ENCODE results near the gene TRIM25. TPM values are rescaled to one million over a fixed set of nuclear protein-coding genes. Genes with fewer than 3 reads are reported as not detected.

TRIM25 gene
- total RNA-seq, 1 experiment from 2014 or later: 49.0 TPM

DNA sequence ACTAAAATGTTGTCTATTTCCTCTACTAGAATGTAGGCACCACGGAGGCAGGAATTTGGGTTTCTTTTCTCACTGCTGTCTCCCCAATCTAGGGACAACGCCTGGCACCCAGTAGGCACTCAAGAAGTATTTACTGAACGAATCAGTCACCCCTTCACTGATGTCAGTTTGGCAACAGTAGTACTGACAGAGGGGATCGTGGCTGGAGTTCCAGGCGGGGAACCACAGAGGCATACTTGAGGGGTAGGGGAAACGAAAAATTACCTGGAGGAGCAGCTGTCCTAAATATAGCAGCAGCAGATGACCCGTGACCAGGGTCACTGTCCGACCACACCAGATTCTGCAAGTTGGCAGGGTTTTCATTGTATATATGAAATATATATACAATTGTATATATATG is 33.3 kb downstream of the TRIM25 start:
- no peaks in the 10 kb centered on the region for H3K27me3 ChIP-seq (ENCODE audit: low read length)
- H3K27ac ChIP-seq (ENCODE audit: low read length): no peak overlapping the region
- H3K79me2 ChIP-seq (ENCODE audit: low read length): no peaks in the 10 kb centered on the region
- H3K36me3 ChIP-seq (ENCODE audit: insufficient read depth, low read length): no peaks in the 10 kb centered on the region
- no peak overlapping the region for H3K9ac ChIP-seq (ENCODE audit: low read length)
- H3K4me3 ChIP-seq (ENCODE audit: low read length): no peak overlapping the region
- H3K9me2 ChIP-seq (replicated peaks; ENCODE audit: insufficient read depth, low read length): no peaks in the 10 kb centered on the region
- no peak overlapping the region for H2AFZ ChIP-seq (ENCODE audit: low read length)
- no peaks in the 10 kb centered on the region for H3K9me3 ChIP-seq (ENCODE audit: low read length)
- H3K4me1 ChIP-seq (ENCODE audit: low read length): peaks cover 7% of the 10 kb centered on the region
- 0 out of 2 replicates have a peak, but pooled peaks cover 3% of the 10 kb centered on the region for H4K20me1 ChIP-seq (ENCODE audit: insufficient read depth, low read depth, low read length)
- H3K4me2 ChIP-seq (ENCODE audit: low read depth, low read length, poor library complexity, severe bottlenecking): no peak overlapping the region
- no peak for DNase-seq

DNA sequence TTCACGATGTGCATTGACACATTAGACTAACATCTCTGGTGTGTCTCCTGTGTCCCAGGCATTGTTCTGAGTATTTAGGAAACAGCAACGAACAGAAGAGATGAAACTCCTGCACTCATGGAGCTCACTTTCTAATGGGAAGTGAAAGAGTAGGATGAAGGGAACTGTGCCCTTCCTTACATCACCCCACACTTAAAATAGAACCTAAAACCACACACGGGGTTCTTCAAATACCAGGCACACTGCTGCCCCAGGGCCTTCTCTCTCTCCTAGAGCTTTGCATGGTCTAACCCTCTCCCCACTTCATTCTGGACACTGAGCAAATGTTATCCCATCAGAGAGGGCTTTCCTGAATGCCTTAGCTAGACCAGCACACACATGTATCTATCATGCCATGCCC is 33.7 kb downstream of the TRIM25 start:
- Histone ChIP-seq H3K4me1 (ENCODE audit: low read length) (peaks cover 7% of the 10 kb centered on the region), H3K4me2 (ENCODE audit: low read depth, low read length, poor library complexity, severe bottlenecking) (no peak overlapping the region), H3K27me3 (ENCODE audit: low read length) (no peaks in the 10 kb centered on the region), H3K9me2 (replicated peaks; ENCODE audit: insufficient read depth, low read length) (no peaks in the 10 kb centered on the region), H3K79me2 (ENCODE audit: low read length) (no peaks in the 10 kb centered on the region), H4K20me1 (ENCODE audit: insufficient read depth, low read depth, low read length) (0 out of 2 replicates have a peak, but pooled peaks cover 3% of the 10 kb centered on the region), H3K27ac (ENCODE audit: low read length) (no peak overlapping the region), H3K4me3 (ENCODE audit: low read length) (no peak overlapping the region), H3K36me3 (ENCODE audit: insufficient read depth, low read length) (no peaks in the 10 kb centered on the region), H3K9ac (ENCODE audit: low read length) (no peak overlapping the region), H3K9me3 (ENCODE audit: low read length) (no peaks in the 10 kb centered on the region), H2AFZ (ENCODE audit: low read length) (no peak overlapping the region)
- DNase-seq: no peak

DNA sequence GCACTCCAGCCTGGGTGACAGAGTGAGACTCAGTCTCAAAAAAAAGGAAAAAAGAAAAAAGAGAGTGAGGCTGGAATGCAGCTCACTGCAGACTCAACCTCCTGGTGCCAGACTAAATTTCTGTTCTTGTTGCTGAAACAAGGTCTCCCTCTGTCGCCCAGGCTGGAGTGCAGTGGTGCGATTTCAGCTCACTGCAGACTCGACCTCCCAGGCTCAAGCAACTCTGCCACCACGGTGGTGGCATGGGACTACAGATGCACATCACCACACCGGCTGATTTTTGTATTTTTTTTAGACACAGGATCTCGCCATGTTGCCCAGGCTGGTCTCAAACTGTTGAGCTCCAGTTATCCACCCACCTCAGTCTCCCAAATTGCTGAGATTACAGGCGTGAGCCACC is 34.6 kb downstream of the TRIM25 start:
- no peaks in the 10 kb centered on the region for H3K36me3 ChIP-seq (ENCODE audit: insufficient read depth, low read length)
- 0 out of 2 replicates have a peak, but pooled peaks cover 3% of the 10 kb centered on the region for H4K20me1 ChIP-seq (ENCODE audit: insufficient read depth, low read depth, low read length)
- no peaks in the 10 kb centered on the region for H3K9me3 ChIP-seq (ENCODE audit: low read length)
- no peaks in the 10 kb centered on the region for H3K9me2 ChIP-seq (replicated peaks; ENCODE audit: insufficient read depth, low read length)
- no peaks in the 10 kb centered on the region for H3K27me3 ChIP-seq (ENCODE audit: low read length)
- H3K9ac ChIP-seq (ENCODE audit: low read length): no peak overlapping the region
- H2AFZ ChIP-seq (ENCODE audit: low read length): no peak overlapping the region
- peak; percentile 56 for DNase-seq
- H3K27ac ChIP-seq (ENCODE audit: low read length): no peak overlapping the region
- H3K4me3 ChIP-seq (ENCODE audit: low read length): no peak overlapping the region
- no peak overlapping the region for H3K4me2 ChIP-seq (ENCODE audit: low read depth, low read length, poor library complexity, severe bottlenecking)
- H3K4me1 ChIP-seq (ENCODE audit: low read length): peaks cover 7% of the 10 kb centered on the region
- H3K79me2 ChIP-seq (ENCODE audit: low read length): no peaks in the 10 kb centered on the region

DNA sequence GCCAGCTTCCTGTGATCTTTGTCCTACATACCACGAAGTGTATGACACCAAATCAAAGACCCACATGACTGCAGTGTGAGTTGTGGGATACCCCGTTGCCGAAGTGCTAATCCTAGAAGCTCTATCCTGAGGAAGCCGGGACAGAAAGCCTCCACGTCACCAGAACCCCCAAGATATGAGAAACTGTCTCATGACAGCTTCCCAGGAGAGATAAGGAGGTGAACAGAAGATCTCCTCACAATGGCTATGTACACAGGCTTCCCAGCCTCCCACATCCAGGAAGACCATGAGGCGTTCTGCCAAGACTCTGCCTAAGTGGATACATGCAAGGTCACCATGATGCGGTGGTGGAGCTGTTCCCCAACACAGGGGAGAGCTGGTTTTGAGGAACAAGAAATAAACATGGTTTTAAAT is 37.1 kb downstream of the TRIM25 start:
- Histone ChIP-seq H3K9me2 (replicated peaks; ENCODE audit: insufficient read depth, low read length) (no peaks in the 10 kb centered on the region), H3K79me2 (ENCODE audit: low read length) (no peaks in the 10 kb centered on the region), H3K9me3 (ENCODE audit: low read length) (no peaks in the 10 kb centered on the region), H3K4me2 (ENCODE audit: low read depth, low read length, poor library complexity, severe bottlenecking) (no peak overlapping the region), H3K4me3 (ENCODE audit: low read length) (no peak overlapping the region), H4K20me1 (ENCODE audit: insufficient read depth, low read depth, low read length) (0 out of 2 replicates have a peak, but pooled peaks cover 3% of the 10 kb centered on the region), H3K27me3 (ENCODE audit: low read length) (no peaks in the 10 kb centered on the region), H3K9ac (ENCODE audit: low read length) (no peak overlapping the region), H3K36me3 (ENCODE audit: insufficient read depth, low read length) (no peaks in the 10 kb centered on the region), H3K27ac (ENCODE audit: low read length) (no peak overlapping the region), H3K4me1 (ENCODE audit: low read length) (peaks cover 7% of the 10 kb centered on the region), H2AFZ (ENCODE audit: low read length) (no peak overlapping the region)
- DNase-seq: no peak

DNA sequence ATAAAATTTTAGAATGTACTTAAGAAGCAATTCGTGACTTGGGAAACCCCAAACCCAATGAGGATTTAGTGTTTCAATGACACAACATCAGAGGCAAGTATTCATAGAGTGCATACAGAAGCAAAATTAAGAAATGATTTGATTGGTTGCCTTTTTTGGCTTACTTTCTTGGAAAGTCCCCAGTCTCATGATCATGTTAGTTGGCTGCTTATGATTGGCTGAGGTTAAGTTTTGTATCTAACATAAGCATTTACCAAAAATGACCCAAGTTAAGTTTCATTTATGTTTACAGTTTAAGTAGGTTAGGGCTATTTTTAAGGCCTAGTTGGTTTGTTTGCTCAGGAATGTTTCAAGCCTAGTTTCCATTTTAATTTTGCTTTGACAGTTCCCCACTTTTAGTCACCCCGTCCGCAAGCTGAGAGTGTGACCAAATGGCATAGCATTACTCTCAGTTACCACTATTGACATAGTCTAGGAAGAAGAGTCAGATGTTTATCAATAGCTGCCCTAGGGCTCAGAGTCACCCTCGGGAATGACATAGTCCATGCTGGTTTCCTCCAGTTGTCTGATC is 43.7 kb downstream of the TRIM25 start:
- Histone ChIP-seq H3K36me3 (ENCODE audit: insufficient read depth, low read length) (no peaks in the 10 kb centered on the region), H2AFZ (ENCODE audit: low read length) (no peak overlapping the region), H3K9me3 (ENCODE audit: low read length) (no peaks in the 10 kb centered on the region), H3K9me2 (replicated peaks; ENCODE audit: insufficient read depth, low read length) (no peaks in the 10 kb centered on the region), H3K9ac (ENCODE audit: low read length) (no peak overlapping the region), H3K27me3 (ENCODE audit: low read length) (no peaks in the 10 kb centered on the region), H3K4me2 (ENCODE audit: low read depth, low read length, poor library complexity, severe bottlenecking) (no peak overlapping the region), H3K27ac (ENCODE audit: low read length) (no peak overlapping the region), H4K20me1 (ENCODE audit: insufficient read depth, low read depth, low read length) (no peaks in the 10 kb centered on the region), H3K79me2 (ENCODE audit: low read length) (no peaks in the 10 kb centered on the region), H3K4me1 (ENCODE audit: low read length) (peaks cover 14% of the 10 kb centered on the region), H3K4me3 (ENCODE audit: low read length) (no peak overlapping the region)
- no peak for DNase-seq

DNA sequence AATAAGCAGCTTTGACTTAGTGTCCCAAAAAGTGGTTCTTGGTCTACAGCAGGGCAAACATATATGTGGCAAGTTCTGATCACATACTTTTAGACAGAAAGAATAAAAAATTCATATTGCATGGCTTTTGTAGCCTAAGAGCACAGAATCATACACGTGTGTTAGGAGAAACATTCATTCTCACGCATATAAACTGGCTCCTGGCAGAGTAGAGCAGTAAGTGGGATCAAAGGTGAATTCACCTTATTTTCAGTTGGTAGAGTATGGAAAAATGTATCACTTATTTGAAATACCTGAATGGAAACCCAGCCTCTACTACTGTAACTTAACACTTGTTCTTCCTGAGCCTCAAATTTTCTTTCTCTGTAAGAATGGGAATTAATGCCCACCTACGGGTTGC is 45.1 kb downstream of the TRIM25 start:
- no peak overlapping the region for H3K9ac ChIP-seq (ENCODE audit: low read length)
- H3K9me2 ChIP-seq (replicated peaks; ENCODE audit: insufficient read depth, low read length): no peaks in the 10 kb centered on the region
- H2AFZ ChIP-seq (ENCODE audit: low read length): no peak overlapping the region
- no peaks in the 10 kb centered on the region for H3K9me3 ChIP-seq (ENCODE audit: low read length)
- no peak for DNase-seq
- H3K4me1 ChIP-seq (ENCODE audit: low read length): peaks cover 14% of the 10 kb centered on the region
- H3K79me2 ChIP-seq (ENCODE audit: low read length): no peaks in the 10 kb centered on the region
- H3K27ac ChIP-seq (ENCODE audit: low read length): no peak overlapping the region
- no peaks in the 10 kb centered on the region for H3K36me3 ChIP-seq (ENCODE audit: insufficient read depth, low read length)
- H4K20me1 ChIP-seq (ENCODE audit: insufficient read depth, low read depth, low read length): no peaks in the 10 kb centered on the region
- H3K4me3 ChIP-seq (ENCODE audit: low read length): no peak overlapping the region
- H3K4me2 ChIP-seq (ENCODE audit: low read depth, low read length, poor library complexity, severe bottlenecking): no peak overlapping the region
- H3K27me3 ChIP-seq (ENCODE audit: low read length): no peaks in the 10 kb centered on the region

DNA sequence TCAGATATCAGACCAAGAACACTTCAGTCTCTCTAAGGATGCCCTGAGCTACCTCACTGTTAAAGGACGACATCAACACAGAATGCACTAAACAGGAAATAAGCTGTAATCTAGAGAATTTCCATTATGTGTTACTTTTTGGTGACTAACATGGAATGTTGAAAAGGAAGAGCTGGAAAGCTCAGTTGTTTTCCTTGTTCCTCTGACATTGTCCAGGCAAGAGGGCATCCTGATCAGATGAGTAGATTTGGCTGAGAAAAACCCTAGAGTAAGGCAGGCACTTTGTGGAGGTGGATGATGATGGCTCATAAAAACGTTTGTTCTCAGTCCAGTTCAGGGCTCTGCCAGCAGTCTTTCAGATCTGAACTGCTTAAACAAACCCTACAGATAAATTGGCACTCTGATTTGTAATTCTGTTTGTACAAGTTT is 45.9 kb downstream of the TRIM25 start:
- Histone ChIP-seq H3K27ac (ENCODE audit: low read length) (no peak overlapping the region), H3K9ac (ENCODE audit: low read length) (no peak overlapping the region), H3K4me1 (ENCODE audit: low read length) (peaks cover 14% of the 10 kb centered on the region), H4K20me1 (ENCODE audit: insufficient read depth, low read depth, low read length) (no peaks in the 10 kb centered on the region), H3K9me2 (replicated peaks; ENCODE audit: insufficient read depth, low read length) (no peaks in the 10 kb centered on the region), H3K4me3 (ENCODE audit: low read length) (no peak overlapping the region), H3K79me2 (ENCODE audit: low read length) (no peaks in the 10 kb centered on the region), H3K9me3 (ENCODE audit: low read length) (no peaks in the 10 kb centered on the region), H3K27me3 (ENCODE audit: low read length) (no peaks in the 10 kb centered on the region), H3K4me2 (ENCODE audit: low read depth, low read length, poor library complexity, severe bottlenecking) (no peak overlapping the region), H3K36me3 (ENCODE audit: insufficient read depth, low read length) (no peaks in the 10 kb centered on the region), H2AFZ (ENCODE audit: low read length) (no peak overlapping the region)
- no peak for DNase-seq

DNA sequence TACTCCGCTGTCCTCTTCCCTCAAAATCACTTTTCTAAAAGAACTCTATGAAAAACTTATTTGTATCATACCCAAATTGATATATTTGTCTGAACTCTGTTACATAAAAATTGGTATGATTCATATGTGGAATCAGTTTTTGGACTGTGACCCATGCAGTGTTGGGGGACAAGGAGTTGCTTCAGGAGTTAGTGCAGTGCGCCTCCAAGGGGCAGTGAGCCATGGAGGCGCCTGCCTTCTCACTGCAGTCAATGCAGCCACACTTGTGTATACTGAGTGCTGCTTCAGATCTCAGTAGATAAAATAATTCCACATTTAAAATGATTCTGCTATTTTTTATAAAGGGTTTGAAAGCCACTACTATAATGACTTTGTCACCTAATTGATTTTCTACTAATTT is 47.4 kb downstream of the TRIM25 start:
- Histone ChIP-seq H3K27ac (ENCODE audit: low read length) (no peak overlapping the region), H3K9ac (ENCODE audit: low read length) (no peak overlapping the region), H3K4me1 (ENCODE audit: low read length) (peaks cover 13% of the 10 kb centered on the region), H3K4me3 (ENCODE audit: low read length) (no peak overlapping the region), H2AFZ (ENCODE audit: low read length) (no peak overlapping the region), H3K79me2 (ENCODE audit: low read length) (no peaks in the 10 kb centered on the region), H4K20me1 (ENCODE audit: insufficient read depth, low read depth, low read length) (0 out of 2 replicates have a peak, but pooled peaks cover 3% of the 10 kb centered on the region), H3K9me2 (replicated peaks; ENCODE audit: insufficient read depth, low read length) (no peaks in the 10 kb centered on the region), H3K9me3 (ENCODE audit: low read length) (no peaks in the 10 kb centered on the region), H3K27me3 (ENCODE audit: low read length) (no peaks in the 10 kb centered on the region), H3K4me2 (ENCODE audit: low read depth, low read length, poor library complexity, severe bottlenecking) (no peak overlapping the region), H3K36me3 (ENCODE audit: insufficient read depth, low read length) (no peaks in the 10 kb centered on the region)
- peak; percentile 66 for DNase-seq
